AG09319 (cell line): ENCODE results near the gene SERGEF.

Experiments
- DNase-seq: peaks from one replicate; pipeline ENCODE4 v3.0.0-alpha.2; 2010; ENCODE audit warnings: low read depth; ENCODE audit errors: extremely low read depth
- TF ChIP-seq, protein P1 (sequence below): IDR thresholded peaks from 2 replicates; pipeline ENCODE4 v1.5.1; 2011; ENCODE audit warnings: low read depth, mild to moderate bottlenecking, inconsistent platforms, low read length, moderate library complexity

Gene SERGEF

DNA sequence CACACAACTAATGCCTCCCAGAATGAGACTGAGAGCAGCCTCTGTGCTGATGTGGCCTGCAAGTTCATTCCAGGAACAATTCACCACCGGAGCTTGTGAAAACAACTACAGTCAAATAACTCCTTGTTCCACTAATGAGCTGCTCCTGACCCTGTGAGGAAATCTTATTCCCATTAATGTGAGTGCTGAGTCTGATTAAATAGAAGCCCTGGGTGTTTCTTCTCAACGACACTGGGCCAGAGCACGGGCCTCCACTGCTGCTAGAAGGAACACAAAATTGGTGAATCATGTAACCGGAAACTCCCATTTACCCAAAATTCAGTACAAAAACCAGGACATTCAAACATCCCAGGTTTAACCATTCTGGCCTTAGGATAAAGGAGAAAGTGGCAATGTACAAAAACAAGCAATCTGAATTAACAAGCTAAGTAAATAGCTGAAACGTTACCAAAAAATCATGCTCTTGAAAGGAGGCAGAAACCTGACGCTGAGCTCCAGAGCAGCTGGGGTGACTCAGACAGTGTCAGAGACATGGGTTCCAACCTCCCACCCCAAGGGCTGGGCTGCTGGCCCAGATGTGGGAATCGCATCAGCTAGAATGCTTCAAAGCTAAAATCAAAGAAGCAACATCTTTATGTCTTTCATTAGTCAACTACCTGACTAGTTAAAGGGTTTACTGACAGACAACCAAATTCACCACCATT is 26.7 kb downstream of the SERGEF start:
- TF ChIP-seq, protein P1, sequence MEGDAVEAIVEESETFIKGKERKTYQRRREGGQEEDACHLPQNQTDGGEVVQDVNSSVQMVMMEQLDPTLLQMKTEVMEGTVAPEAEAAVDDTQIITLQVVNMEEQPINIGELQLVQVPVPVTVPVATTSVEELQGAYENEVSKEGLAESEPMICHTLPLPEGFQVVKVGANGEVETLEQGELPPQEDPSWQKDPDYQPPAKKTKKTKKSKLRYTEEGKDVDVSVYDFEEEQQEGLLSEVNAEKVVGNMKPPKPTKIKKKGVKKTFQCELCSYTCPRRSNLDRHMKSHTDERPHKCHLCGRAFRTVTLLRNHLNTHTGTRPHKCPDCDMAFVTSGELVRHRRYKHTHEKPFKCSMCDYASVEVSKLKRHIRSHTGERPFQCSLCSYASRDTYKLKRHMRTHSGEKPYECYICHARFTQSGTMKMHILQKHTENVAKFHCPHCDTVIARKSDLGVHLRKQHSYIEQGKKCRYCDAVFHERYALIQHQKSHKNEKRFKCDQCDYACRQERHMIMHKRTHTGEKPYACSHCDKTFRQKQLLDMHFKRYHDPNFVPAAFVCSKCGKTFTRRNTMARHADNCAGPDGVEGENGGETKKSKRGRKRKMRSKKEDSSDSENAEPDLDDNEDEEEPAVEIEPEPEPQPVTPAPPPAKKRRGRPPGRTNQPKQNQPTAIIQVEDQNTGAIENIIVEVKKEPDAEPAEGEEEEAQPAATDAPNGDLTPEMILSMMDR: no peak
- peak; percentile 65 for DNase-seq

DNA sequence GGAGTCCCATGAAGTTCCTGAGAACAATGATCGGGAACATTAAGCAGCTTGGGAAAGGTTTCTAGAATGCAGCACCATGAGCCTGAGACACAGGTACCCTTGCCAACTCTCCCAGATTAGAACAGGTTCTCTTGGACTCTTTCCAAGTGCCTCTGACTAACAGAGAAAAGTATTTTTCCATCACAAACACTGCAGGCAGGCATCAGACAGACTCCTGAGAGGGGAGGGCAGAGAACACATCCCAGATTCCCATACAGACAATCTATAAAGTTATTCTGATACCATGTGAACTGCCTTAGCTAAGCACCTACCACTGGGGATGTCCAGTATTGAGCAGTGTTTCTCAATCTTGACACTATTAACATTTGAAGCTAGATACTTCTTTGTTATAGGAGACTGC is 27.3 kb downstream of the SERGEF start:
- no peak for DNase-seq
- TF ChIP-seq, protein P1: no peak

GRCh38 chr11:17983569-17983968 is 29.3 kb downstream of the SERGEF start:
- no peak for DNase-seq

DNA sequence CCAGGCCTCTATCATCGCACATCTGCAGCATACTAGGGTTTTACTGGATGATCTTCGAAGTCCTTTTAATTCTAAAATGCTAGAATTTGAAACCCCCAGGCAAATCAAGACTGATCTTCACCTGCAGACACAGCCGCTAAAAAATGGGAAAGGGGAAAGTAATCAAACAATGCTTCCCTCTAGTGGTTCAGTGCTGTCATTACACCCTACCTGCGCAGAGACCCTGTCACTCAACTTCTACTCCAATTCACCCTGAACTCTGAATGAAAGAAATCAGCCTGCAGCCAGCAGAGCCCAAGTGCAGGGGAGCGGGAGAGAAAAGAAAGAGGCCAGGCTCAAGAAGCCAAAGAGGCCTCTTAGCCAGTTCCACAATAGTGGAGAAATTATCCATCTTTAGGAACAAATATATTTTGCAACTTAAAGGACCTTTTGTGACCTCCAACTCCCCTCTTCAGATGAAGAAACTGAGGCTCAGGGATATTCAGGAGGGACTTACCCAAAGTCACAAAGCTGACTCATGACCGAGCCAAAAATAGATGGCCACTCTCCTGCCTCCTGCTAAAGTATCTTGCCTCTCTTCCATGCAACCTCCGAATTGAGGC is 33.0 kb downstream of the SERGEF start:
- TF ChIP-seq, protein P1: peak; percentile 94
- DNase-seq: no peak

More at GRCh38 chr11:17983569-17983968, 29.3 kb downstream of the SERGEF start:
- TF ChIP-seq, protein P1: no peak

DNA sequence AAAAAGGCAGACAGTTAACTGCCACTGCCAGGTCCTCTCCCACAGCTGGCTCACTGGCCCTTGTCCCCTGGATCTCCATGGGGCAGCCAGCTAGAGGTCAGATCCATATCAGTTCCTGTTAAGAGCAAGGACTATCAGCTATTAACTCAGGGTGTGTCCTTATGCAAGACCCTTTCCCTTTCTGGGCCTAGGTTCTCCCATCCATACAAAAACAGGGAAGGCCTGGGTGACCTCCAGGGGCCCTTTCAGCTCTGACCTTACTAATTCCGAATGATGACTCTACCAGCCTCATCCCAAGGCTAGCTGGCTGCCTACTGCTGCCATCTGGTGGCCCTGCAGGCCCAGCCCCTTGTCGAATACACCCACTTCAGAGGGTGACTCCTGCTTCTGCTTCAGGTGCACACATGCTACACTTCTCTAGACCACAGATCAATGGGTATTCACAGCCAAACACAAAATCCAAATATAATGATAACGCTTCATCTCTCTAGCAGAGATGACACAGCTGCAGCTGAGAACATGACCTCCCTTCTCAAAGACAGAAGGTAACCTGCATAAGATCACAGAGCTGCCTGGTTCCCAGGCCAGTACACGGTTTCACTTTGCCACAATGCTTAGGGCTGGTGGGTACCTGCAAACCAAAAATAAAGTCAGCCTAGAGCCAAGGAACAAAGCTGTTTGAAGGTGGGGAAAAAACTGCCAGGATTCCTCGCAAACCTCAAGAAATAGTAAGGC is 34.1 kb downstream of the SERGEF start:
- DNase-seq: no peak
- TF ChIP-seq, protein P1: peak; percentile 89

GRCh38 chr11:17976651-17977050 is 36.2 kb downstream of the SERGEF start:
- DNase-seq: no peak
- TF ChIP-seq, protein P1: no peak

DNA sequence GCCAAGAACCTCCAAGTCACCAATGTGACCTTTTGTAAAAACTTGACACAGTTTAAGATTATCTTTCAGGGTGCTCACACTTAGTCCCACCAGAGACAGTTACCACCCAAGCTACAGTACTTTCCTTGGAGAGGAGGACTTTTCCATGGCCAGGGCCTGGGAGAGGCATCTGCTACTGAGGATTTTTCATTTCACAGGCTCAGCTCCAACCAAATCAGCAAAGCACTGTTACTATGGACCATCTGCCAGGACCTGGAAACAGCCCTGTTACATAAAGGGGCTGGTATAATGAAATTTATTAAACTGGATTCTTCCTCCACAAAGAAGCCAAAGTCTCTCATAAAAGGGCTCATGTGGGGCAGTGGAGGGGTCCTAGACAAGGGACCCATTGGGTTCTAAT is 38.6 kb downstream of the SERGEF start:
- DNase-seq: no peak
- TF ChIP-seq, protein P1: no peak
